Ishikawa (cell line): ENCODE results near the gene SLCO2B1.

Experiments used
- CEBPB ChIP-seq: IDR thresholded peaks from 2 replicates; pipeline ENCODE4 v1.6.1; 2012
- CREB1 ChIP-seq: IDR thresholded peaks from 2 replicates; pipeline ENCODE4 v1.6.1; 2012; ENCODE audit warnings: low read depth
- EGR1 ChIP-seq: IDR thresholded peaks from 2 replicates; pipeline ENCODE4 v1.6.1; 2012
- EP300 ChIP-seq: IDR thresholded peaks from 2 replicates; pipeline ENCODE4 v1.6.1; 2012; ENCODE audit warnings: borderline replicate concordance
- MAX ChIP-seq: IDR thresholded peaks from 2 replicates; pipeline ENCODE4 v1.6.1; 2012
- NFIC ChIP-seq: IDR thresholded peaks from 2 replicates; pipeline ENCODE4 v1.6.1; 2012
- RAD21 ChIP-seq: IDR thresholded peaks from 2 replicates; pipeline ENCODE4 v1.6.1; 2012; ENCODE audit warnings: low read depth
- REST ChIP-seq: IDR thresholded peaks from 2 replicates; pipeline ENCODE4 v1.6.1; 2012; ENCODE audit warnings: low read depth, mild to moderate bottlenecking
- TAF1 ChIP-seq: IDR thresholded peaks from 2 replicates; pipeline ENCODE4 v1.6.1; 2012; ENCODE audit warnings: low read depth, mild to moderate bottlenecking
- TEAD4 ChIP-seq: IDR thresholded peaks from 2 replicates; pipeline ENCODE4 v1.6.1; 2012
- USF1 ChIP-seq: IDR thresholded peaks from 2 replicates; pipeline ENCODE4 v1.6.1; 2012
- YY1 ChIP-seq: IDR thresholded peaks from 2 replicates; pipeline ENCODE4 v1.6.1; 2012; ENCODE audit warnings: low read depth
- ZBTB7A ChIP-seq: IDR thresholded peaks from 2 replicates; pipeline ENCODE4 v1.6.1; 2012; ENCODE audit warnings: low read depth

GRCh38 chr11:75173336-75173735, 22.4 kb downstream of the SLCO2B1 start:
- TF ChIP-seq RAD21 (no peak), YY1 (no peak), TEAD4 (no peak), NFIC (no peak), REST (no peak), CREB1 (no peak), TAF1 (no peak), CEBPB (no peak), USF1 (no peak), EP300 (no peak), ZBTB7A (no peak), MAX (no peak), EGR1 (no peak)
